Right ventricle myocardium inferior (tissue), 1 donor: ENCODE results near the gene KCNH6. TPM values are rescaled to one million over a fixed set of nuclear protein-coding genes. Genes with fewer than 3 reads are reported as not detected.

Experiments used
- ATAC-seq: fragments of 200-7000 bp; cut with Tn5 transposase; one replicate; pipeline ENCODE4 v1.9.1; 2020; ENCODE audit warnings: mild to moderate bottlenecking, moderate library complexity
- DNase-seq: peaks from one replicate; pipeline ENCODE4 v3.0.0; 2021; ENCODE audit errors: missing footprints
- intact Hi-C: fragments of 100-400 bp; cut with DNase I; formaldehyde crosslinking; loops from one replicate; pipeline ENCODE4 v1.11.0; 2022
- long read RNA-seq: library from polyadenylated mRNA; unstranded; transcript quantifications from one replicate; pipeline ENCODE4 v2.0.0, GENCODE V29; 2021
- total RNA-seq: library from RNA; stranded (reverse); fragmentation: NEBNext Ultra II Directional; extraction: Animal tissue kit (Norgen Biotek cat#: 25700); gene quantifications from one replicate; pipeline ENCODE4 v1.2.1, GENCODE V29; 2021
- donor health status: DM: no; HTN: yes; CAD: no; lungs with severe emphysema.

The KCNH6 gene, protein sequence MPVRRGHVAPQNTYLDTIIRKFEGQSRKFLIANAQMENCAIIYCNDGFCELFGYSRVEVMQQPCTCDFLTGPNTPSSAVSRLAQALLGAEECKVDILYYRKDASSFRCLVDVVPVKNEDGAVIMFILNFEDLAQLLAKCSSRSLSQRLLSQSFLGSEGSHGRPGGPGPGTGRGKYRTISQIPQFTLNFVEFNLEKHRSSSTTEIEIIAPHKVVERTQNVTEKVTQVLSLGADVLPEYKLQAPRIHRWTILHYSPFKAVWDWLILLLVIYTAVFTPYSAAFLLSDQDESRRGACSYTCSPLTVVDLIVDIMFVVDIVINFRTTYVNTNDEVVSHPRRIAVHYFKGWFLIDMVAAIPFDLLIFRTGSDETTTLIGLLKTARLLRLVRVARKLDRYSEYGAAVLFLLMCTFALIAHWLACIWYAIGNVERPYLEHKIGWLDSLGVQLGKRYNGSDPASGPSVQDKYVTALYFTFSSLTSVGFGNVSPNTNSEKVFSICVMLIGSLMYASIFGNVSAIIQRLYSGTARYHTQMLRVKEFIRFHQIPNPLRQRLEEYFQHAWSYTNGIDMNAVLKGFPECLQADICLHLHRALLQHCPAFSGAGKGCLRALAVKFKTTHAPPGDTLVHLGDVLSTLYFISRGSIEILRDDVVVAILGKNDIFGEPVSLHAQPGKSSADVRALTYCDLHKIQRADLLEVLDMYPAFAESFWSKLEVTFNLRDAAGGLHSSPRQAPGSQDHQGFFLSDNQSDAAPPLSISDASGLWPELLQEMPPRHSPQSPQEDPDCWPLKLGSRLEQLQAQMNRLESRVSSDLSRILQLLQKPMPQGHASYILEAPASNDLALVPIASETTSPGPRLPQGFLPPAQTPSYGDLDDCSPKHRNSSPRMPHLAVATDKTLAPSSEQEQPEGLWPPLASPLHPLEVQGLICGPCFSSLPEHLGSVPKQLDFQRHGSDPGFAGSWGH
- total RNA-seq = not detected
- long read RNA-seq = 0 reads

DNA sequence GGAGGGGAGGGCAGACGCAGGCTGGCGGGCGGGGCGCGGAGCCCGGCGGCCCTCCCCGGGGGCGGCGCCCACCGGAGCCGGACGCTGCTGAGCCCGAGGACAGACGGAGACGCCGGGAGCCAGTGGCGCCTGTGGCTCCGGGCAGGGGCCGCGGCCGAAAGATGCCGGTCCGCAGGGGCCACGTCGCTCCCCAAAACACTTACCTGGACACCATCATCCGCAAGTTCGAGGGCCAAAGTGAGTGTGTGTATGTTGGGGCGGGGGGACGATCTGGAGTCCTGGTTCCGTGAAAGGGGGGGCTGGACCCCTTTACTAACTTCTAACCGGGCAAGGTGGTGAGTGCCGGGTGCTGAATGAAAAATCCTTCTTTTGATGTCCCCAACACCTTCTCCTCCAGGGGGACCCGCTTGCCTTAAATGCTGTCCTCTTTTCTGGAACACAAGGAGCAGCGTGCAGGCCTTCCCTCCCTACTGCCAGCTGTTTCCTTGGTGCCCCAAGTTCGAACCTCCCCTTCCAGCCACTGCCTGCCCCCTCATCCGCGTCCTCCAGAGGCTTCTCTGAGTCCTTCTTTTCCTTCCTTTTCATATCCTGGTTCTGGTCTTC is at the start of gene KCNH6:
TSS of gene KCNH6 (plus strand) at position 106 of the 603 bp plus-strand sequence. CDS start at position 162, 56 bp downstream.
- DNase-seq = no peak
- intact Hi-C loops = no loop called here
- ATAC-seq = no peak

DNA sequence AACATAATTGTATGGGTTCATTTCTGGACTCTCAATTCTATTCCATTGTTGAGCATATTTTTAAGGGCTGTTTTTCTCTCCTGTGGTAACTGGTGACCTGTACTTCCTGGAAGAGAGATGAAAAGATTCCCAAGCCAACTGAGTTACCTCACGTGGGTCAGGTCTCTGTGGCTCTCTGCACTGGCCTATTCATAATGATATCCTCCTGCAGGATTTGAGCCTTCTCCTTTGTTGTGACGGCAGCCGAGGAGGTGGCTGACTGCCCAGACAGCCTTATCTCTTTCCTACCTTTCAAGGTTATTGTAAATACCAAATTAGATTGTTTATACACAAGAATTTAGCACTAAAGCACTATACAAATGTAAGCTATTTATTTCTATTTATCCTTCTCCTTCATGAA is 49.0 kb upstream of the KCNH6 start:
- intact Hi-C loops = loop anchor here (2.0 kb wide), 1 partner anchor 27 kb away; the partner anchor contains the start of gene CYB561
- DNase-seq (no peak), ATAC-seq (peak; percentile 32)

DNA sequence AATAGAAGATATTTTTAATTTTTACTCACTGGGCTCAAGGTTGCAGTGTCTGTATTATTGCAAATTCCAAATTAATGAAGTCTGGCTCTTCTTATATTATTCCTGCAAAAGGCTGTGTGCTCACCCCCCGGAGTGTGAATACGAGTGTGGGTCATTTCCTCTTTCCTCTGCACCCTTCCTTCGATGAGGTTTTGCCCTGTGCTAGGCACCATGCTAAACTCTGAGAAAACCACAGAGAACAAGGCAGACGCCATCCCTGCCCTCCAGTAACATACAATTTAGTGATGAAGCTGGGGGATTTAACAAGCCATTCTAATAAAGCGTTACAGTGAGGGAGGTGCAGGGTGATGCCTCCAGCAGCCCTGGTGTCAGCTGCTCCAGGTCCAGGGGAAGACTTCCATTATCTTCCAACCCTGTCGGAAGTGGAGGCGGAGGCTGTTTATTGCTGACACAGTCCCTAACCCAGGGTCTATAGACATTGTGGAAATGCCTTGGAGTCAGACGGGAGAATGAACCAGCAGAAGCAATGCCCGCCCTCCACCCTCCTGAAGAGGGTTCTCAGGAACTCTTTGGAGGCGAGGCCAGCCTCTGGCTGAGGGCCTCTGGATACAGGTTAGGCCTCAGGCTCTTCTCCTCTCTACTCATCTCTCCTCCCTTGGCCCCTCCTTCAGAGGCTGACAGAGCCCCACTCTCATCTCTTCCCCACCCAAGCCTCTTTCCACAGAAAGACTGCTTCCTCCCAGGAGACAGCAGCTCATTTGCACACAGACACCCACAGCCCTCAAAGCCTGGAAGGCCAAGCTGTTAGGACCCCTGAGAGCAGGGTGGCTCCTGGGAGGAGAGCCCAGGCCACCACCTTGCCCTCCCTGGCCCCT is 48.3 kb upstream of the KCNH6 start:
- DNase-seq = no peak

DNA sequence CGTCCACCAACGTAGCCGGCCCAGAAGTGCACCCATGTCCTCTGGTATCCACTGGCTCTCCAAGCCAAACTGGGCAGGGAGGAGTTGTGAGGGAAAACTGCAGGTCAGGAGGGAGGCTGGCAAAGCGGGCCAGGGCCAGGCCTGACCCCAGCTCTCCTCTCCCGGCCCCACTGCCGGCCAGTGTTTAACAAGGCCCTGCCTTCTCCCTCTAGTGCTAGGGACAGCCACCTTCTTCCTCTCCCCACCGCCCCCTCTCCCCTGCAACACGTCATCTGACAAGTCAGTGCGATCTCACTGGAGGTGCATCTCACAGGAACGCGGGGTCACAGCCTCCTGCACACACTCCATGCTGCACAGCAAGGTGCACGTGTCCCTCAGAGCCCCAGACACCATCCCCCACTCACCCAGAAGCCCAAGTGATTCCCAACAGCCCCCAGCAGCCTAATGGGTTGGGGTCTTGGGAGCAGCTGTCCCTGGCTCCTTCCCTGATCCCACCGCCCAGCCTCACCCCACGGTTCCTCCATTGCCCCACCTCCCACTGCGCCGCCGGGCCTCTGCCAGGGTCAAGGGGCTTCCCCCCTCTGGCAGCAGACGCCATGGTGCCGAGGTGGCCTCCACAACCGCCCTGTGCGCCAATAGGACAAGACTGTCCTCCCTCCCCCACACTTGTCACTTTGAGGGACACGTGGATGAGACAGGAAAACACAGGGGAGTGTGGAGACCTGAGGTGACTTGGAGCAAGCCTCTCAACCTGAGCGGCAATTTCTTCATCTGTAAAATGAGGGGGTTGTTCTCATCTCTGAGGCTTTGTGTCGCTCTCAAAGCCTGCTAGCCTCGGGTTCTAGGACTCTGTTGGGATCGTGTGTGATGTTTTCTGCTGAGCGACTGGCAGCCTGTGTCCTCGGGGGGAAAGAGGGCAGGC is 47.4 kb upstream of the KCNH6 start:
- intact Hi-C loops = loop anchor here (2.0 kb wide), 1 partner anchor 29 kb away; the partner anchor contains the start of gene CYB561
- ATAC-seq (no peak), DNase-seq (no peak)

More for the DNA sequence above, 48.3 kb upstream of the KCNH6 start:
- intact Hi-C loops = loop anchor here (2.0 kb wide), 1 partner anchor 28 kb away; the partner anchor contains the start of gene CYB561
- ATAC-seq = no peak

DNA sequence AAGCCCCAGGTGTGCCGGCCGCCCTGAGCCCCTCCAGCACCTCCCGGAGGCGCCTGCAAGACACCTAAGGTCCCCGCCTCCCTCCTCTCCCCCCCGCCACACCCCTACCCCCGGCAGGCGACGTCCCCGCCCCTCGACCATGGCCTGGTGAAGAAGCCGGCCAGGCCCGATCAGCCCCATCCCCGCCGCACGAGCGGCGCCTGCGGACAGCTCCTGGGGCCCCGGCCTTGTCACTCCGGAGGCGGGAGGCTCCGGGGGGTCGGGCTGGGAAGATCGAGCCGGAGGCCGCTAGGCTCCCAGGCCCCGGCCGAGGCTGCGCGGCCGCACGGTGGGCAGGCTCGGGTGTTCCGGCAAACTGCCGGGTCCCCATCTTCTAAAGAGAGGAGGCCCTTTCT is 46.7 kb upstream of the KCNH6 start:
- intact Hi-C loops = no loop called here
- ATAC-seq (peak; percentile 17), DNase-seq (no peak)

DNA sequence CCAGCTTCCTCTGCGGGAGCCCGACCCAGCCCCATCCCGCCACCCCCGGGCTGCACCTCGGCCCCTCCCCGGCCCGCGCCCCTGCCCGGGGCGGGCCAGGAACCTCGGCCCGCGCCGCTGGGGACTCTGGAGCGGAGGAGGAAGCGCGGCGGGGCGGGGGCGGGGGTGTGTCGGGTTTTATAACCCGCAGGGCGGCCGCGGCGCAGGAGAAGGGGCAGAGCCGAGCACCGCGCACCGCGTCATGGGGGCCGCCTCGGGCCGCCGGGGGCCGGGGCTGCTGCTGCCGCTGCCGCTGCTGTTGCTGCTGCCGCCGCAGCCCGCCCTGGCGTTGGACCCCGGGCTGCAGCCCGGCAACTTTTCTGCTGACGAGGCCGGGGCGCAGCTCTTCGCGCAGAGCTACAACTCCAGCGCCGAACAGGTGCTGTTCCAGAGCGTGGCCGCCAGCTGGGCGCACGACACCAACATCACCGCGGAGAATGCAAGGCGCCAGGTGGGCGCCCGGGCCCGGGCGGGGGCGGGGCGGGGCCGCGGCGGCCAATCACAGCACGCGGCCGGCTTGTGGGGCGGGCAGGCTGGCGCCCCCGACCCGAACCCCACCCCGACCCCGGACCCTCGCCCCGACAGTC is 46.2 kb upstream of the KCNH6 start, which contains the start of gene ACE:
TSS of gene ACE (plus strand) at position 208 of the 626 bp plus-strand sequence. CDS start at position 242, 34 bp downstream.
- DNase-seq (no peak), ATAC-seq (peak; percentile 10)
- intact Hi-C loops = no loop called here

DNA sequence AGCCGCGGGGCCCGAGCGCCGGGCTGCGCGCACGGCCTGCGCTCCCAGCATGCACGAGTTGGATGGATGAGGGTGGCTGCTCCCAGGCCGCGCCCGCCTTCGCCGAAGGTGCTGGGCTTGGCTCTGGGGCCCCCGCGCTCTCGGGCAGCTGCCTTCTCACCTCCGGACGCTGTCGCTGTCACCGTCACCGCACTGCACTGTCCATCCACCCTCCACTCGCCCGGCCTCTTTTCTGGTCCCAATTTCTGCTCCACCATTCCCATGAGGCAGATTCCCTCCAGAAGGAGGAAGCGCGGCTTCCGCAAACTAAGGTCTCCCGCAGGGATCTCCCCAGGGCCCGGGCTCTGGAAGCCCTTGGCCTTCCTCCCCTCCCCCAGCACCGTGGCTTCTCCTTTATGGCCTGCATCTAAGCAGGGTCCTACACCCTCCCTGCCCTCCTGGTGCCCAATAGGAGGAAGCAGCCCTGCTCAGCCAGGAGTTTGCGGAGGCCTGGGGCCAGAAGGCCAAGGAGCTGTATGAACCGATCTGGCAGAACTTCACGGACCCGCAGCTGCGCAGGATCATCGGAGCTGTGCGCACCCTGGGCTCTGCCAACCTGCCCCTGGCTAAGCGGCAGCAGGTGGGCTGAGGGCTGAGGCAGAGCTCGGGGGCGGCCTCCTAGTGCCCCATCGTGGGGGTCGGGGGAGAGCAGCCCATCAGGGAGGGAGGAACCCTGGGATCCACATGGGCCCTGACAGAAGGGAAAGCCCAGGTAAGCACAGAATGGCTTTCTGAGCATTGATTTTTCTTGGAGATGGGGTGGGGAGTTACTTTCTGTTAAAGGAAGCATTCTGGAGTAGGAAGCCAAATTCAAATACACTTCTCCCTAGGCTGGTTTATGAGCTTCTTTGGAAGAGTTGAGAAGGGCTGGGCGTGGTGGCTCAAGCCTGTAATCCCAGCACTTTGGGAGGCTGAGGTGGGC is 45.4 kb upstream of the KCNH6 start:
- ATAC-seq (no peak), DNase-seq (no peak)
- intact Hi-C loops = no loop called here

DNA sequence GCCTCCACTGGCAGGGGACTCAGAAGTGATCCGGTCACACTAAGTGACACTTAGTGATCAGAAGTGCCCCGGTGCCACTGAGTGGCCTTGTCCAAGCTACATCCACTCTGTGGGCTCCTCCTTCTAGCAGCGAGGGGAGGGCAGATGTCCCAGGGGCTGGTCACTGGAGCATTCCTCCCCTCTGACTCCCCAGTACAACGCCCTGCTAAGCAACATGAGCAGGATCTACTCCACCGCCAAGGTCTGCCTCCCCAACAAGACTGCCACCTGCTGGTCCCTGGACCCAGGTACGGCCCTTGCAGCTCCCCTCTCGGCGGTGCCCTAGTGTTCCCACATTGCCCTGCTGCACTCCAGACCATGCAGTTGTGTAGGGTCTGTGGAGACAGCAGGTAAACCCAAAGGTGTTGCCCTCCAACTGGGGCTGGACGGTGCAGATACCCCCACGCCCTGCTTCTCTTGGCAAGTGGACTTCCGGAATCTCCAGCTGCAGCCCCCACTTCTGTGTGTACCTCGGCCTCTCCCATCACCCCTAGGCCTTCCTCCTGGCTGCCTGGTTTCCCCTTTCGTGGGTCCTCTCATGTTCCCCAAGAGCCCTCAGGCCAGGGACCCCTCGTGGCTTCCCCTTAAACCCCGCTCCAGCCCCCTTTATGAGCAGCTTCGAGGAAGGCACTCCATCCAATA is 44.2 kb upstream of the KCNH6 start:
- peak; percentile 85 for DNase-seq
- intact Hi-C loops = loop anchor here (1.0 kb wide), 1 partner anchor 54 kb away; no protein-coding TSS in a partner anchor
- ATAC-seq = peak; percentile 84

DNA sequence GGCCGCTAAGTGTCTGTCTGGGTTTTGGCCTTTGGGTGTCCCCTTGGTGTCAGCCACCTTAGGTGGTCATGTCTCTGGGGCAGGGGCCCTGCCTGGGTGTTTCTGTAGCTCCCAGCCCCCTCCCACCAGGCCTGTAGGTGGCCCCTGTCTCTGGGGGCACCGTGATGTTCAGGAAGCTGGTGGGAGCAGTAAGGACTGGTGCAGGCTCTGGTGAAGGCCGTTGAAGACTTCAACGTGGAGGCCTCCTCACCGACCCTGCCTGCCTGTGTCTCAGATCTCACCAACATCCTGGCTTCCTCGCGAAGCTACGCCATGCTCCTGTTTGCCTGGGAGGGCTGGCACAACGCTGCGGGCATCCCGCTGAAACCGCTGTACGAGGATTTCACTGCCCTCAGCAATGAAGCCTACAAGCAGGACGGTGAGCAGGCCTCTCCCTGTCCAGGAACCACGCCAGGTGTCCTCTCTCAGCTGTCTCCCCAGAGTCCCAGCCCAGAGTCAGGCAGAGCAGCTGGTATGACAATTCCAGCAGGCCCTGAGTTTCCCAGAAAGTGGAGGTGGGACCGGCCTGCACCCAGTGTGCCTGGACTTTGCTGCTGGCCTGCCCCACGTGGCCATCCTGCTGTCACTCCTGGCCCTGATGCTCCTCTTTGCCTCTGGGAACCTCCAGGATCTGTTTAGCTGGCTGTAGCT is 43.5 kb upstream of the KCNH6 start:
- no peak for DNase-seq
- ATAC-seq = no peak
- intact Hi-C loops = loop anchor here (1.0 kb wide), 1 partner anchor 54 kb away; no protein-coding TSS in a partner anchor

DNA sequence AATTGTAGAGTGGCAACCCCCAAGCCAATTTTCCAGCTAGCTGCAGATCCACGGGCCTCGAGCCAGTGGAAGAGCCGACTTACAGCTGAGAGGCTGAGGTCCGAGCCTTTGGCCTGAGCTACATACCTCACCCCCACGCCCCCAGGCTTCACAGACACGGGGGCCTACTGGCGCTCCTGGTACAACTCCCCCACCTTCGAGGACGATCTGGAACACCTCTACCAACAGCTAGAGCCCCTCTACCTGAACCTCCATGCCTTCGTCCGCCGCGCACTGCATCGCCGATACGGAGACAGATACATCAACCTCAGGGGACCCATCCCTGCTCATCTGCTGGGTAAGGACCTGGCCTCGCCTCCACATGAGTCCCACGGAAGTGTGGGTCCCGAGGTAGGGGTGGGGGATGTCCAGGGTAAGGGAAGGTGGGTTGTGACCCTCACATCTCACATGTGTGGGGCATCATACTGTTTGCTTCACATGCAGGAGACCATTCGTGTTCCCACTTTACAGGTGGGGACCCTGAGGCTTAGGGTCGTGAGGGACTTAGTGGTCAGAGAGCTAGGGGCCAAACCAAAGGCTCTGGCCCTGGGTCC is 42.9 kb upstream of the KCNH6 start:
- ATAC-seq (no peak), DNase-seq (no peak)
- intact Hi-C loops = no loop called here

DNA sequence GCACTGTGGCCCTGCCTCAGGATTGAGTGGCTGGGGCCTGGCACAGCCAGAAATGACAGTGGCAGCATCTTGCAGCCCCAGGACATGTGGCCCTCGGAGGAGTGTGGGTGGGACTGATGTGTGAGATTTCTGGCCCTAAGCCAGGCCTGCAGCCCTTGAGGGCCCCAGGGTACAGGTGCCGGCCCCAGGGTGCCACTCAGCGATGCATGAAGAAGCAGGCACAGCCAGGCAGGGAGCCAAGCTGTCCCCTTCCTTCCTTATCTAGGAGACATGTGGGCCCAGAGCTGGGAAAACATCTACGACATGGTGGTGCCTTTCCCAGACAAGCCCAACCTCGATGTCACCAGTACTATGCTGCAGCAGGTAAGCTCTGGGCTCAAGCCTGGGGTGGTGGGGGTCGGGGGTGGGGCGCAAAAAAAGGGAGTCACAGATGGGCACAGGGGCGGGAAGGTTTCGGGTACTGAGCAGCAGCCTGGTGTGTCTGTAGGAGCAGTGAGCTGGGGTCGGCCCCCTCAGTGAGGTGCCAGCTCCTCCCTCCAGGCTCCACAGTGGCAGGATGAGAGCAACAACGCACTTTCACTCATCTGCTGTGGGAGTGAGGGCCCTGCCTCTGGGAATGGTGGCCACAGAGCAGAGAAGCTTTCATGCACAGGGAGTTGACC is 42.2 kb upstream of the KCNH6 start:
- DNase-seq (no peak), ATAC-seq (no peak)
- intact Hi-C loops = no loop called here

DNA sequence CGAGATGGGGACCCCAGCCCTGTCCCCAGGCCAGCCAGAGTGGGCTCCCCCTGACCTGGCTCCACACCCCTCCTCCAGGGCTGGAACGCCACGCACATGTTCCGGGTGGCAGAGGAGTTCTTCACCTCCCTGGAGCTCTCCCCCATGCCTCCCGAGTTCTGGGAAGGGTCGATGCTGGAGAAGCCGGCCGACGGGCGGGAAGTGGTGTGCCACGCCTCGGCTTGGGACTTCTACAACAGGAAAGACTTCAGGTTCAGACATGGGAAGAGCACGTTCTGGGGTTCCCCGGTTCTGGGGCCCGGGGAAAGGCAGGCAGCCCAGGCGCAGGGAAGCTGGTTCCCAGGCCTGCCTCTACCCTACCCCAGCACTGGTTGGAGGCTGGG is 41.7 kb upstream of the KCNH6 start:
- intact Hi-C loops = no loop called here
- no peak for ATAC-seq
- no peak for DNase-seq

DNA sequence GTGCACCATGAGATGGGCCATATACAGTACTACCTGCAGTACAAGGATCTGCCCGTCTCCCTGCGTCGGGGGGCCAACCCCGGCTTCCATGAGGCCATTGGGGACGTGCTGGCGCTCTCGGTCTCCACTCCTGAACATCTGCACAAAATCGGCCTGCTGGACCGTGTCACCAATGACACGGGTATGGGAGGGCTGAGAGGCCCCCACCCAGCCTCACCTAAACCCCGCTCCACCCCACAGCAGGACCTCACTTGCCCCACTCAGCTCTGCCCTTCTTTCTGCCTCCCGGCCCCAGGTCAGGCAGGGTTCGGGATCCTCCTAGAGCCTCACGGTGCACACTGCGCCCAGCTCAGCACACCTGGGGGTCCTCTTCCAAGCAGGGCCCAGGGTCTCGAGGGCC is 40.6 kb upstream of the KCNH6 start:
- no peak for DNase-seq
- intact Hi-C loops = no loop called here
- no peak for ATAC-seq
